ENCODE results near the gene MIPOL1.

The MIPOL1 gene

GRCh38 chr14:37601865-37602264 lies 404.1 kb downstream of the MIPOL1 start:
- Histone ChIP-seq H3K27ac (no peak overlapping the region), H3K4me1 (ENCODE audit: control insufficient read depth in 1 of 2, insufficient read depth in 1 of 2, low read depth in 1 of 2, low read length in 1 of 2) (no peaks in the 10 kb centered on the region), H3K4me3 (ENCODE audit: low read depth in 1 of 2, low read length in 1 of 2) (no peak overlapping the region), H3K36me3 (no peaks in the 10 kb centered on the region), H3K27me3 (peaks cover 87% of the 10 kb centered on the region), H3K9me3 (no peaks in the 10 kb centered on the region)
- TF ChIP-seq CTCF (IDR thresholded peaks at IDR 0.05), result no peak
